D721Med (cell line): ENCODE results near the gene TFAP2D.

Experiments used
- DNase-seq: peaks from one replicate; pipeline ENCODE4 v3.0.0; 2011; ENCODE audit warnings: low spot score; ENCODE audit not compliant: insufficient read length
- FAIRE-seq: peaks from 2 replicates; lab custom pipeline; 2011; peaks lifted over from hg19 to GRCh38; lab: Jason Lieb, UNC
- CTCF ChIP-seq: IDR thresholded peaks from 2 replicates; pipeline ENCODE4 v1.5.1; 2012; ENCODE audit warnings: mild to moderate bottlenecking, control low read depth; ENCODE audit not compliant: insufficient read depth; ENCODE audit errors: missing control alignments

TFAP2D gene

GRCh38 chr6:50718566-50718965 lies 5.2 kb downstream of the TFAP2D start:
- TF ChIP-seq CTCF = no peak
- DNase-seq (no peak), FAIRE-seq (no peak)

- TF ChIP-seq CTCF = no peak
- no peak for FAIRE-seq
- DNase-seq = no peak
These were observed 7.3 kb downstream of the TFAP2D start for GRCh38 chr6:50720623-50721022.

- FAIRE-seq (no peak), DNase-seq (no peak)
- TF ChIP-seq CTCF = no peak
These were observed 8.7 kb downstream of the TFAP2D start for GRCh38 chr6:50721978-50722377.

GRCh38 chr6:50722829-50723554 lies 9.7 kb downstream of the TFAP2D start:
- TF ChIP-seq CTCF = no peak

GRCh38 chr6:50724381-50725124 lies 11.2 kb downstream of the TFAP2D start:
- TF ChIP-seq CTCF = no peak
- DNase-seq (no peak), FAIRE-seq (no peak)

More at GRCh38 chr6:50722829-50723554, 9.7 kb downstream of the TFAP2D start:
- no peak for FAIRE-seq
- no peak for DNase-seq

GRCh38 chr6:50734488-50734887 lies 21.2 kb downstream of the TFAP2D start:
- DNase-seq = no peak
- no peak for FAIRE-seq
- no peak for TF ChIP-seq CTCF

- FAIRE-seq (no peak), DNase-seq (no peak)
- TF ChIP-seq CTCF = no peak
These were observed 28.8 kb downstream of the TFAP2D start for GRCh38 chr6:50742161-50742560.
